Neural cell (in vitro differentiated cells): Measurements from ENCODE around the gene TMPRSS3. TPM values are rescaled to one million over a fixed set of nuclear protein-coding genes. Genes with fewer than 3 reads are reported as not detected.

Experiments
- H2AFZ ChIP-seq: fragments of 200-600, 300-800 bp; sonication (generic), shearing (Covaris generic); 2 replicates; pipeline ENCODE4 v1.6.0; 2014; ENCODE audit warnings: low read depth, mild to moderate bottlenecking, antibody characterized with exemption, low read length, moderate library complexity
- H3F3A ChIP-seq: fragments of 200-600 bp; shearing (Covaris generic); 2 replicates; pipeline ENCODE4 v1.6.1; 2016; ENCODE audit warnings: mild to moderate bottlenecking, moderate library complexity, mixed read lengths, antibody characterized with exemption, low read length; ENCODE audit not compliant: insufficient read depth, poor library complexity, severe bottlenecking
- H3K27ac ChIP-seq: fragments of 200-600, 300-800 bp; sonication (generic), shearing (Covaris generic); 2 replicates; pipeline ENCODE4 v1.5.1; 2014; ENCODE audit warnings: mild to moderate bottlenecking, low read length, moderate library complexity
- H3K27me3 ChIP-seq: fragments of 300-800, 200-600 bp; sonication (generic), shearing (Covaris generic); 2 replicates; pipeline ENCODE4 v1.6.0; 2014; ENCODE audit warnings: mild to moderate bottlenecking, low read depth, low read length, moderate library complexity; ENCODE audit not compliant: insufficient read depth
- H3K36me3 ChIP-seq: fragments of 300-800, 200-600 bp; sonication (generic), shearing (Covaris generic); 2 replicates; pipeline ENCODE4 v1.5.1; 2014; ENCODE audit warnings: mild to moderate bottlenecking, antibody characterized with exemption, low read length, moderate library complexity; ENCODE audit not compliant: insufficient read depth
- H3K4me2 ChIP-seq: fragments of 300-800, 200-600 bp; sonication (generic), shearing (Covaris generic); 2 replicates; pipeline ENCODE4 v1.6.0; 2014; ENCODE audit warnings: mild to moderate bottlenecking, low read length
- H3K4me3 ChIP-seq: fragments of 300-800, 200-600 bp; sonication (generic), shearing (Covaris generic); 2 replicates; pipeline ENCODE4 v1.5.1; 2014; ENCODE audit warnings: mild to moderate bottlenecking, low read length, moderate library complexity
- H3K79me2 ChIP-seq: fragments of 200-600 bp; shearing (Covaris generic); replicated peaks from 2 replicates; pipeline ENCODE4 v1.6.0; 2014; ENCODE audit warnings: mild to moderate bottlenecking, low read length, moderate library complexity; ENCODE audit not compliant: insufficient read depth
- H3K9ac ChIP-seq: fragments of 300-800, 200-600 bp; sonication (generic), shearing (Covaris generic); 2 replicates; pipeline ENCODE4 v1.6.1; 2016; ENCODE audit warnings: mild to moderate bottlenecking, low read length, mixed read lengths
- H3K9me2 ChIP-seq: fragments of 200-600 bp; shearing (Covaris generic); 2 replicates; pipeline ENCODE4 v1.6.1; 2016; ENCODE audit warnings: mild to moderate bottlenecking, low read length, mixed read lengths; ENCODE audit not compliant: insufficient read depth
- H3K9me3 ChIP-seq: fragments of 200-600, 300-800 bp; sonication (generic), shearing (Covaris generic); 2 replicates; pipeline ENCODE4 v1.6.1; 2016; ENCODE audit warnings: mild to moderate bottlenecking, mixed run types, low read length, moderate library complexity, mixed read lengths
- H4K20me1 ChIP-seq: fragments of 200-600 bp; shearing (Covaris generic); 2 replicates; pipeline ENCODE4 v1.6.1; 2016; ENCODE audit warnings: mild to moderate bottlenecking, mixed run types; ENCODE audit not compliant: insufficient read depth
- CTCF ChIP-seq: fragments of 450-650 bp; IDR thresholded peaks from 2 replicates; pipeline ENCODE4 v1.5.1; 2014; ENCODE audit warnings: antibody characterized with exemption, mild to moderate bottlenecking, moderate library complexity; ENCODE audit not compliant: poor library complexity, severe bottlenecking
- EP300 ChIP-seq: fragments of 450-650 bp; conservative IDR thresholded peaks from 2 replicates; pipeline ENCODE4 v1.6.1; 2014; ENCODE audit warnings: antibody characterized with exemption, mild to moderate bottlenecking, moderate library complexity; ENCODE audit not compliant: poor library complexity, severe bottlenecking
- EZH2 ChIP-seq: fragments of 200-600, 300-800 bp; shearing (Covaris generic), sonication (generic); IDR thresholded peaks from 2 replicates; pipeline ENCODE4 v1.6.1; 2014; ENCODE audit warnings: antibody characterized with exemption, low read length, borderline replicate concordance, mild to moderate bottlenecking; ENCODE audit not compliant: insufficient read depth, poor library complexity, severe bottlenecking
- MXI1 ChIP-seq: fragments of 450-650 bp; conservative IDR thresholded peaks from 2 replicates; pipeline ENCODE4 v1.6.1; 2014; ENCODE audit warnings: antibody characterized with exemption, mild to moderate bottlenecking; ENCODE audit not compliant: poor library complexity, severe bottlenecking
- POLR2AphosphoS5 ChIP-seq: IDR thresholded peaks from 2 replicates; pipeline ENCODE4 v1.6.1; 2012
- RAD21 ChIP-seq: fragments of 450-650 bp; conservative IDR thresholded peaks from 2 replicates; pipeline ENCODE4 v1.6.1; 2014; ENCODE audit warnings: antibody characterized with exemption, mild to moderate bottlenecking, moderate library complexity
- REST ChIP-seq: IDR thresholded peaks from 2 replicates; pipeline ENCODE4 v1.6.1; 2012; ENCODE audit warnings: borderline replicate concordance
- SMC3 ChIP-seq: fragments of 450-650 bp; conservative IDR thresholded peaks from 2 replicates; pipeline ENCODE4 v1.6.1; 2014; ENCODE audit warnings: antibody characterized with exemption, mild to moderate bottlenecking, moderate library complexity; ENCODE audit not compliant: poor library complexity
- TAF1 ChIP-seq: IDR thresholded peaks from 2 replicates; pipeline ENCODE4 v1.6.1; 2012; ENCODE audit warnings: low read depth
- polyA plus RNA-seq: library from polyadenylated mRNA; depleted of rRNA; stranded (reverse); fragments of >200 nt; gene quantifications from 2 replicates; pipeline ENCODE4 v1.2.3, GENCODE V29; 2014

TMPRSS3 gene
- polyA plus RNA-seq, 1 donor from 2014 or later: 0.12 TPM

GRCh38 chr21:42396799-42397745, 1.2 kb upstream of the TMPRSS3 start:
- H3K79me2 ChIP-seq: no peaks in the 10 kb centered on the region
- no peaks in the 10 kb centered on the region for H4K20me1 ChIP-seq
- H3K27ac ChIP-seq: no peak overlapping the region
- H3F3A ChIP-seq: no peaks in the 10 kb centered on the region
- no peak overlapping the region for H3K9ac ChIP-seq
- H3K9me2 ChIP-seq: no peaks in the 10 kb centered on the region
- no peaks in the 10 kb centered on the region for H3K9me3 ChIP-seq
- no peak overlapping the region for H2AFZ ChIP-seq
- H3K4me2 ChIP-seq: no peak overlapping the region
- no peaks in the 10 kb centered on the region for H3K27me3 ChIP-seq
- no peaks in the 10 kb centered on the region for H3K36me3 ChIP-seq
- TF ChIP-seq MXI1 (no peak), SMC3 (no peak)
- no peak overlapping the region for H3K4me3 ChIP-seq

- H3K27ac ChIP-seq: no peak overlapping the region
- H3K79me2 ChIP-seq: no peaks in the 10 kb centered on the region
- no peaks in the 10 kb centered on the region for H3K9me2 ChIP-seq
- no peak for TF ChIP-seq EZH2
- TF ChIP-seq REST: no peak
- TF ChIP-seq CTCF: no peak
- TF ChIP-seq SMC3: no peak
- no peak for TF ChIP-seq EP300
- TF ChIP-seq POLR2AphosphoS5: no peak
- TF ChIP-seq RAD21: no peak
- TF ChIP-seq MXI1: no peak
- TF ChIP-seq TAF1: no peak
- H3K27me3 ChIP-seq: no peaks in the 10 kb centered on the region
- H3K9ac ChIP-seq: no peak overlapping the region
- no peak overlapping the region for H3K4me2 ChIP-seq
- H4K20me1 ChIP-seq: no peaks in the 10 kb centered on the region
- H3K4me3 ChIP-seq: no peak overlapping the region
- H3K9me3 ChIP-seq: no peaks in the 10 kb centered on the region
- no peak overlapping the region for H2AFZ ChIP-seq
- no peaks in the 10 kb centered on the region for H3K36me3 ChIP-seq
- H3F3A ChIP-seq: no peaks in the 10 kb centered on the region
Observed at GRCh38 chr21:42395302-42395701, 550 bp downstream of the TMPRSS3 start.
